ENCODE measurements around the gene CMSS1.

The CMSS1 gene

DNA sequence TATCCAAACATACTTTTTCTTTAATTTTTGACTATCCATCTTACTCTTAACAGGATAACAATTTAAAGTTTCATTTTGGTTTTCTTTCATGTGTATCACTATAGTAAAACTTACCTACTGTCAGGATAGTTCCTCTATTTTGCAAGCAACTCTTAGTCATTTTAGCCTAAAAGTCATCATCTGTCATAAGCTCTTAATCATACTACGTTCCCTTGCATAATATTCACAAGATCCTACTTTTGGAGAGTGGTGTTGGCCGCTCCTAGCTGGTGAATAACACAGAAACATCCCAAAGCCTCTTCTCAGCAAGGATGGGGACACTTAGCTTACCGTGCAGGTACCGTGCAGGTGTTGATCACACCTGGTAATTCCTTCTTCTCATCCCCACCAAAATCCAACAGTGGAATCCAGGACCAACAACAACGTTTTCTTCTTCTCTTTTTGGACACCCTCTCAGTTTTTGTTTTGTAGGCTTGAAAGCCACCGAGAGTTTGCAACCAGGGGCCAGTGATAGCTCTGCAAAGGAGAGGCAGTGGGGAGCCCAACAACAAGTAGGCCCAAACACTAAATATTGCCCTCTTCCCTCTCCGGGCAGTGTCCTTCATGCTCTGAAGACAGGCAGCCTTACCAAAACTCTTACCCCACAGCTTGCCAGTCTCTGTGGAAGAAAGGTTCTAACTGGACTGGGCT is 296.2 kb downstream of the CMSS1 start:
- no peak for DNase-seq (ENCODE audit: low read depth)
- H3K4me3 ChIP-seq (ENCODE audit: low read length), result no peak overlapping the region
- TF ChIP-seq, protein P1, sequence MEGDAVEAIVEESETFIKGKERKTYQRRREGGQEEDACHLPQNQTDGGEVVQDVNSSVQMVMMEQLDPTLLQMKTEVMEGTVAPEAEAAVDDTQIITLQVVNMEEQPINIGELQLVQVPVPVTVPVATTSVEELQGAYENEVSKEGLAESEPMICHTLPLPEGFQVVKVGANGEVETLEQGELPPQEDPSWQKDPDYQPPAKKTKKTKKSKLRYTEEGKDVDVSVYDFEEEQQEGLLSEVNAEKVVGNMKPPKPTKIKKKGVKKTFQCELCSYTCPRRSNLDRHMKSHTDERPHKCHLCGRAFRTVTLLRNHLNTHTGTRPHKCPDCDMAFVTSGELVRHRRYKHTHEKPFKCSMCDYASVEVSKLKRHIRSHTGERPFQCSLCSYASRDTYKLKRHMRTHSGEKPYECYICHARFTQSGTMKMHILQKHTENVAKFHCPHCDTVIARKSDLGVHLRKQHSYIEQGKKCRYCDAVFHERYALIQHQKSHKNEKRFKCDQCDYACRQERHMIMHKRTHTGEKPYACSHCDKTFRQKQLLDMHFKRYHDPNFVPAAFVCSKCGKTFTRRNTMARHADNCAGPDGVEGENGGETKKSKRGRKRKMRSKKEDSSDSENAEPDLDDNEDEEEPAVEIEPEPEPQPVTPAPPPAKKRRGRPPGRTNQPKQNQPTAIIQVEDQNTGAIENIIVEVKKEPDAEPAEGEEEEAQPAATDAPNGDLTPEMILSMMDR (conservative IDR thresholded peaks at IDR 0.05; ENCODE audit: low read depth, low read length), result no peak

DNA sequence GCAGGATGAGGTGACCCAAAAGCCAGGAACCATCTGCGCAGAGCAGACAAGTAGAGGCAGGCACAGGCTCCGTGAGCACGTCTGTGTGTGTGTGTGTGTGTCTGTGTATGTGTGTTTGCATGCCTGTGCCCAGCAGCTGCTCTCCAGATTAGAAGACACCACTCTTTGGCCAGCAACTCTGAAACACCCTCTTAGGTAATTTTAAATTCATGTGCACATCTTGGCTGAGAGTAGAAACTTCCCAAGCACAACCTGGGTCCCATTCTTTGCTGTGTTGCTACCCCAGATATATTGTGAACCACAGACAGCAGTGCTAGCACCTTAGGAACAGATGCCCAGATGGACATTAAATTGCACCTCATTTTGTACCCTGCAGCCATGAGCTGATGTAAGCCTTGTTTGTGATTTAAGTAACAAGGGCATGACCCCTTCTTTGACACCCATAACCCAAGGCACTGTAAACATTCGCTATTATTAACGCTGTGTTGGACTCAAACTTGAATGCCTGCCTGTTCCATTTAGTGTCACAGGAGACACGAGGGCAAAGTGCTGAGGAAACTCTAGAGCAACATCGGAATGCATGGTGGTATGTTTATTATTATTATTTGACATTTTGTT is 296.9 kb downstream of the CMSS1 start, which contains the start of gene FILIP1L:
Gene FILIP1L, minus strand, starts transcription at position 89 of the 618 bp plus-strand sequence.
- no peak within 1 kb of the TSS for H3K4me3 ChIP-seq (ENCODE audit: low read length)
- TF ChIP-seq, protein P1 (conservative IDR thresholded peaks at IDR 0.05; ENCODE audit: low read depth, low read length), result no peak
- DNase-seq (ENCODE audit: low read depth), result no peak

DNA sequence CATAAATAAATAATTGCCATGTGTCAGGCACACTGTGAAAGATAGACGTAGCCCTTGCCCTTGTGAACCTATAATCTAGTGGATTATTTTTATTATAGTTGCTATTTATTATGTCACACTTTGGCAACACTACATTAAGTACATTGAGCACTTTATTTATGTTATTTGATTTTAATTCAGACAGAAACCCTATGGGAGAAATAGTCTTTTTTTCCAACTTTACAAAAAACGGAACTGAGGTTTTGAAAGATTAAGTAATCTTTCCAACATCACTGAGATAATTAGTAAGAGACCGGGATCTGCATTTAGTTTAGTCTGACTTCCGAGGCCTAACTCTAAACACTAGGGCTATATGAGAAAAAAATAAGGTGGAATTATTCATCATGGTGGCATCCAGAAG is 299.4 kb downstream of the CMSS1 start:
- no peak for DNase-seq (ENCODE audit: low read depth)
- H3K4me3 ChIP-seq (ENCODE audit: low read length), result no peak overlapping the region
- TF ChIP-seq, protein P1 (conservative IDR thresholded peaks at IDR 0.05; ENCODE audit: low read depth, low read length), result no peak

DNA sequence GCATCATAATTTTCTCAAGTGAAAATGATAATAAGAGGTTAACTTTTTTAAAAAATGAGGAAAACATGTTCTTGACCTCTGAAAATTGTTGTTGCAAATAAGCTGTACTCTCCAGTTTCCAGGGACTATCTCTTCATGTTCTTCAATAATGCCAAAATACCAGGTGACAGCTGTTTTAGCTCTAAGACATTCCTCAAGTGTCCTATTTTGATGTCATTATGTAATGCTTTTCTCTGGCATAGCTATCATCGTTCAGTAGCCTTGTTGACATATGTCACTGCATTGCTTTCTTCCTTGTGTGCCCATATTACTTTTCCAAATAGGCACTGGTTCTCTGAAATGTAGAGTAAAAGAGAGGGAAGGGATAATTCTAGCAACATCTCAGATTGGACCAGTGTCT is 302.4 kb downstream of the CMSS1 start:
- no peak for DNase-seq (ENCODE audit: low read depth)
- TF ChIP-seq, protein P1 (conservative IDR thresholded peaks at IDR 0.05; ENCODE audit: low read depth, low read length), result no peak

DNA sequence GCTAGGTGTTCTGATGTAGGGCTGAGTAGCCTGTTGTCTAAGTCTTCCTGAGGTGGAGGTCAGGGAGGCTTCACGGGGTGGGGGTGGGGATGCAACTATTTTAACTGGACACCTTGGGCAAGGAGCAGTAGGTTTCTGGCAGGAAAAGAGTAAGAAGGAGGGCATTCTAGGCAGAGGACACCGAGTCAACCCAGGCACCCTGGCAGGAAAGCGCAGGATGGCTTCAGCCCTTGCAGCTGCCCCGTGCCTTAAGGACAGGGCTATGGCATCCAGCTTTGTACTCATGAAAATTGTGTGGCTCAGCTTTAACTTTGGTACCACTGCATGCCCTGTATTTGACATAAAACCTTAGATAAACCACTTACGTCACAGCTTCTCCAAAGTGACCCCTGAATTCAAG is 303.0 kb downstream of the CMSS1 start:
- no peak for DNase-seq (ENCODE audit: low read depth)
- TF ChIP-seq, protein P1 (conservative IDR thresholded peaks at IDR 0.05; ENCODE audit: low read depth, low read length), result no peak
- no peak overlapping the region for H3K4me3 ChIP-seq (ENCODE audit: low read length)

More for the DNA sequence above, 302.4 kb downstream of the CMSS1 start:
- no peak overlapping the region for H3K4me3 ChIP-seq (ENCODE audit: low read length)

DNA sequence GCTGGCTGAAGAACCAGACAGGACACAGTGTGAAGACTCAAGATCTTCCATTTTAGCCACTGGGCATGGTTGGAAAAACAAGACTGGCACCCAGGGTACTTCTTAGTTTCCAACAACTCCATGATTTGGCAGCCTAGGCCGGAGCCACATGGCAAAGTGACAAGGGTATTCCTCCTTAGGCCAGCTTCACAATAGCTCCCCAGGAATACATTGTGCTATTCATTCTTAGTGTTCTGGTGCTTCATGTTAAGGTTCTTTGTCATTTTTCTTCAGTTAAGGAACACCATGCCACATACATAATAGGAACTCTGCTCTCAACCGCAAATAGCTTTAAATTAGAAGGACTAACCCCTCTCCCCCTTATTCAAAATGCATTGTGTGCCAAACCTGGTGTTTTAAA is 304.7 kb downstream of the CMSS1 start:
- TF ChIP-seq, protein P1 (conservative IDR thresholded peaks at IDR 0.05; ENCODE audit: low read depth, low read length), result no peak
- no peak overlapping the region for H3K4me3 ChIP-seq (ENCODE audit: low read length)
- DNase-seq (ENCODE audit: low read depth), result no peak

DNA sequence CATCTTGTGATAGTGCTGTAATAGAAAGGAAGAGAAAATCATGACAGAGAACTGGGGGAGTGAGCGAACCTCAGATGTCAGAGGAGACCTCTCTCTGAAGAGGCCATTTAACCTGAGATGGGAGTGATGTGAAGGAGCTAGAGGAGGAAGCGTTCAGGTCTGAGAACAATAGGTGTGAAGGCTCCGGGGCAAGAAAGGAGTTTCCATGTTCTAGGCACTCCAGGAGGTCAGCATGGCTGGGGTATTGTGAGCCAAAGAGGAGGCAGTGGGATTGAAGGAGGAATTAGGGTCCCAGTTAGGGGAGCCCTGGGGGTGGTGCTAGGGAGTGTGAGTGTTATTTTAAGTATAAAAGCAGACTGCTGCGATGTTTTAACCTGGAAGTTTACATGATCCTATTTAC is 305.4 kb downstream of the CMSS1 start:
- DNase-seq (ENCODE audit: low read depth), result no peak
- TF ChIP-seq, protein P1 (conservative IDR thresholded peaks at IDR 0.05; ENCODE audit: low read depth, low read length), result no peak
- no peak overlapping the region for H3K4me3 ChIP-seq (ENCODE audit: low read length)
